Measurements from ENCODE around the gene RBP3. TPM values are rescaled to one million over a fixed set of nuclear protein-coding genes. Genes with fewer than 3 reads are reported as not detected.

RBP3 gene
- polyA plus RNA-seq, 3 donors: not detected

- Histone ChIP-seq H3K4me1 (ENCODE audit: control insufficient read depth in 1 of 2, insufficient read depth in 2 of 2, low read length in 2 of 2) (no peaks in the 10 kb centered on the region), H3K9ac (ENCODE audit: insufficient read depth, low read length, poor library complexity, severe bottlenecking) (no peak within 1 kb of the TSS), H3K4me3 (replicated peaks in 1 of 3; ENCODE audit: low read depth in 2 of 3, low read length in 3 of 3) (no peak within 1 kb of the TSS), H3K4me2 (replicated peaks; ENCODE audit: extremely low read depth, low read length, poor library complexity, severe bottlenecking) (no peak within 1 kb of the TSS), H3K27ac (ENCODE audit: low read depth in 1 of 2, low read length in 2 of 2) (no peak within 1 kb of the TSS), H3K9me3 (replicated peaks in 1 of 2; ENCODE audit: control insufficient read depth in 1 of 2, insufficient read depth in 1 of 2, low read length in 2 of 2) (no peaks in the 10 kb centered on the region), H3K79me2 (ENCODE audit: insufficient read depth, low read length) (no peaks in the 10 kb centered on the region), H2AFZ (ENCODE audit: insufficient read depth, low read depth, low read length, poor library complexity, severe bottlenecking) (no peak within 1 kb of the TSS), H3K36me3 (replicated peaks in 1 of 2; ENCODE audit: control insufficient read depth in 1 of 2, insufficient read depth in 2 of 2, low read length in 2 of 2) (no peaks in the 10 kb centered on the region), H3K27me3 (ENCODE audit: control insufficient read depth in 2 of 2, insufficient read depth in 2 of 2, low read length in 2 of 2) (no peaks in the 10 kb centered on the region), H4K20me1 (ENCODE audit: insufficient read depth, low read length) (no peaks in the 10 kb centered on the region)
- Mint-ChIP-seq H3K4me3 (no peak within 1 kb of the TSS), H3K4me1 (no peaks in the 10 kb centered on the region), H3K27ac (no peak within 1 kb of the TSS), H3K9me3 (peaks cover 0 to 1% (median 0%) of the 10 kb centered on the region in 7 donors), H3K27me3 (ENCODE audit: low read depth in 3 of 3) (peaks cover 0 to 6% (median 5%) of the 10 kb centered on the region in 3 donors), H3K36me3 (no peaks in the 10 kb centered on the region)
- WGBS (ENCODE audit: insufficient coverage): 94% methylated on average over 32 of the region's 35 CpGs
- intact Hi-C loops (cut with micrococcal nuclease): no loop called here
- DNase-seq: no peak
- no peak for TF ChIP-seq CTCF (IDR thresholded peaks at IDR 0.05)
Measured at GRCh38 chr10:47322300-47323061, 25.7 kb upstream of the RBP3 start, which contains the start of gene GDF2. Gene GDF2, plus strand, starts transcription at chr10:47322454. Its CDS starts 215 bp downstream, at chr10:47322669.

- H3K9ac ChIP-seq (ENCODE audit: insufficient read depth, low read length, poor library complexity, severe bottlenecking): no peak overlapping the region
- H3K4me2 ChIP-seq (replicated peaks; ENCODE audit: extremely low read depth, low read length, poor library complexity, severe bottlenecking): no peak overlapping the region
- no peak overlapping the region for H2AFZ ChIP-seq (ENCODE audit: insufficient read depth, low read depth, low read length, poor library complexity, severe bottlenecking)
- H3K4me3 ChIP-seq (replicated peaks in 1 of 3; ENCODE audit: low read depth in 2 of 3, low read length in 3 of 3): no peak overlapping the region
- no peaks in the 10 kb centered on the region for H3K27me3 ChIP-seq (ENCODE audit: control insufficient read depth in 2 of 2, insufficient read depth in 2 of 2, low read length in 2 of 2)
- H3K4me1 ChIP-seq (ENCODE audit: control insufficient read depth in 1 of 2, insufficient read depth in 2 of 2, low read length in 2 of 2): no peaks in the 10 kb centered on the region
- no peaks in the 10 kb centered on the region for H3K79me2 ChIP-seq (ENCODE audit: insufficient read depth, low read length)
- Mint-ChIP-seq H3K27me3 (ENCODE audit: low read depth in 3 of 3) (peaks cover 0 to 6% (median 4%) of the 10 kb centered on the region in 3 donors), H3K4me3 (no peak overlapping the region), H3K9me3 (peaks cover 0 to 7% (median 0%) of the 10 kb centered on the region in 7 donors), H3K4me1 (no peaks in the 10 kb centered on the region), H3K36me3 (no peaks in the 10 kb centered on the region), H3K27ac (no peak overlapping the region)
- no peaks in the 10 kb centered on the region for H4K20me1 ChIP-seq (ENCODE audit: insufficient read depth, low read length)
- no peak overlapping the region for H3K27ac ChIP-seq (ENCODE audit: low read depth in 1 of 2, low read length in 2 of 2)
- H3K36me3 ChIP-seq (replicated peaks in 1 of 2; ENCODE audit: control insufficient read depth in 1 of 2, insufficient read depth in 2 of 2, low read length in 2 of 2): no peaks in the 10 kb centered on the region
- 43% methylated on average over 1 of the region's 1 CpG for WGBS (ENCODE audit: insufficient coverage)
- no peak for TF ChIP-seq CTCF (IDR thresholded peaks at IDR 0.05)
- DNase-seq: no peak
- H3K9me3 ChIP-seq (replicated peaks in 1 of 2; ENCODE audit: control insufficient read depth in 1 of 2, insufficient read depth in 1 of 2, low read length in 2 of 2): no peaks in the 10 kb centered on the region
- intact Hi-C loops (cut with micrococcal nuclease): no loop called here
Measured at GRCh38 chr10:47323087-47323486, 25.1 kb upstream of the RBP3 start.
